ENCODE results near the gene TESMIN.

TESMIN gene

GRCh38 chr11:68763926-68764657 is 12.8 kb upstream of the TESMIN start:
- ChIA-PET POLR2A (no interaction called here), CTCF (no interaction called here)
- no peak for DNase-seq (ENCODE audit: low read depth, low spot score)
- no peak overlapping the region for H3K4me3 ChIP-seq (ENCODE audit: low read depth, low read length)
- TF ChIP-seq, protein P1, sequence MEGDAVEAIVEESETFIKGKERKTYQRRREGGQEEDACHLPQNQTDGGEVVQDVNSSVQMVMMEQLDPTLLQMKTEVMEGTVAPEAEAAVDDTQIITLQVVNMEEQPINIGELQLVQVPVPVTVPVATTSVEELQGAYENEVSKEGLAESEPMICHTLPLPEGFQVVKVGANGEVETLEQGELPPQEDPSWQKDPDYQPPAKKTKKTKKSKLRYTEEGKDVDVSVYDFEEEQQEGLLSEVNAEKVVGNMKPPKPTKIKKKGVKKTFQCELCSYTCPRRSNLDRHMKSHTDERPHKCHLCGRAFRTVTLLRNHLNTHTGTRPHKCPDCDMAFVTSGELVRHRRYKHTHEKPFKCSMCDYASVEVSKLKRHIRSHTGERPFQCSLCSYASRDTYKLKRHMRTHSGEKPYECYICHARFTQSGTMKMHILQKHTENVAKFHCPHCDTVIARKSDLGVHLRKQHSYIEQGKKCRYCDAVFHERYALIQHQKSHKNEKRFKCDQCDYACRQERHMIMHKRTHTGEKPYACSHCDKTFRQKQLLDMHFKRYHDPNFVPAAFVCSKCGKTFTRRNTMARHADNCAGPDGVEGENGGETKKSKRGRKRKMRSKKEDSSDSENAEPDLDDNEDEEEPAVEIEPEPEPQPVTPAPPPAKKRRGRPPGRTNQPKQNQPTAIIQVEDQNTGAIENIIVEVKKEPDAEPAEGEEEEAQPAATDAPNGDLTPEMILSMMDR (IDR thresholded peaks at IDR 0.05; ENCODE audit: insufficient read depth, low read length, missing control alignments), result no peak

GRCh38 chr11:68763181-68763721 is 11.9 kb upstream of the TESMIN start:
- TF ChIP-seq, protein P1 (IDR thresholded peaks at IDR 0.05; ENCODE audit: insufficient read depth, low read length, missing control alignments), result no peak
- H3K4me3 ChIP-seq (ENCODE audit: low read depth, low read length), result no peak overlapping the region
- no peak for DNase-seq (ENCODE audit: low read depth, low spot score)
- ChIA-PET CTCF (no interaction called here), POLR2A (no interaction called here)

DNA sequence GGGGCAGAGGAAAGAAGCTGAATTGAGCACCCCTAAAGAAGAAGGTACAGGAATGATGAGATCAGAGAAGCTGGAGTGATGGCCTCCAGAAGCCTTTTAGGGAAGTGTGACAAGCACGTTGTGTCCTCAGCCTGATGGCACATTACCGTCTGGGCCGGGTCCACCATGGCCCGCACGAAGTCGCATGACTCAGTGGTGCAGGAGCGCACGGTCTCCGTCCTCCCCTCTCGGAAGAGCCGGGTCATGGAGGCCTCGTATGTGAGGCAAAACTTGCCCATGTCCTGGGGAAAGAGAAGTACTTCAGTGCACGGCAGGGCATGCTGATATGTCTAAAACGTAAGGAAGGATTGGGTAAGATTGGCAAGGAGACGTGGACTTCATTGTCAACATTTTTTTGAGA is 11.2 kb upstream of the TESMIN start:
- TF ChIP-seq, protein P1 (IDR thresholded peaks at IDR 0.05; ENCODE audit: insufficient read depth, low read length, missing control alignments), result no peak
- ChIA-PET CTCF (no interaction called here), POLR2A (no interaction called here)
- no peak for DNase-seq (ENCODE audit: low read depth, low spot score)
- H3K4me3 ChIP-seq (ENCODE audit: low read depth, low read length), result no peak overlapping the region

DNA sequence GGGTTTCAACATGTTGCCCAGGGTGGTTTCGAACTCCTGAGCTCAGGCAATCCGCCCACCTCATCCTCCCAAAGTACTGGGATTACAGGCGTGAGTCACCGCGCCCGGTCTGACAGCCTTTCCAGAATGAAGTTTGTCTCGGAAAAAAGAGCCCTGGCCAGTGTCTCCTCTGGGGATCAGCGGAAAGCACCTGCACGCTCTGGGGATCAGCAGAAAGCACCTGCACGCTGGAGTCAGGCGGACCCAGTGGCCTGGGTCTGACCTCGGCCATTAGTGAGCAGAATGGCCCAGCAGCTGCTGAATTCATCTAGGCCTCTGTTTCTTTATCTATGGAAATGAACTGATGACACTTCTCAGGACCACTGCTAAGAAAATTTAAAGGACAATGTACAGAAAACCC is 10.5 kb upstream of the TESMIN start:
- TF ChIP-seq, protein P1 (IDR thresholded peaks at IDR 0.05; ENCODE audit: insufficient read depth, low read length, missing control alignments), result no peak
- DNase-seq (ENCODE audit: low read depth, low spot score), result no peak
- ChIA-PET CTCF (no interaction called here), POLR2A (no interaction called here)
- no peak overlapping the region for H3K4me3 ChIP-seq (ENCODE audit: low read depth, low read length)

- ChIA-PET POLR2A (no interaction called here), CTCF (interaction anchor here (1.0 kb wide), 1 partner anchor 8 kb away, joined by 3 read pairs; no protein-coding TSS in a partner anchor)
- TF ChIP-seq, protein P1 (IDR thresholded peaks at IDR 0.05; ENCODE audit: insufficient read depth, low read length, missing control alignments), result no peak
Observed at GRCh38 chr11:68759991-68760390, 8.7 kb upstream of the TESMIN start.

GRCh38 chr11:68757711-68758110 is 6.4 kb upstream of the TESMIN start:
- ChIA-PET POLR2A (no interaction called here), CTCF (interaction anchor here (1.0 kb wide), 1 partner anchor 10 kb away, joined by 4 read pairs; no protein-coding TSS in a partner anchor)
- TF ChIP-seq, protein P1 (IDR thresholded peaks at IDR 0.05; ENCODE audit: insufficient read depth, low read length, missing control alignments), result no peak
- H3K4me3 ChIP-seq (ENCODE audit: low read depth, low read length), result no peak overlapping the region
- DNase-seq (ENCODE audit: low read depth, low spot score), result no peak

More at GRCh38 chr11:68759991-68760390, 8.7 kb upstream of the TESMIN start:
- no peak overlapping the region for H3K4me3 ChIP-seq (ENCODE audit: low read depth, low read length)
- no peak for DNase-seq (ENCODE audit: low read depth, low spot score)

Measured in AG04449 (cell line).